Measurements from ENCODE around the gene TRPM3.

GRCh38 chr9:70490478-70490877 lies 630.9 kb downstream of the TRPM3 start:
- TF ChIP-seq CTCF (IDR thresholded peaks at IDR 0.05; ENCODE audit: control extremely low read depth in 1 of 3, insufficient read depth in 1 of 3, low read depth in 1 of 3, low read length in 3 of 3), result no peak
- TF ChIP-seq RNF2 (IDR thresholded peaks at IDR 0.05; ENCODE audit: borderline replicate concordance, low read depth, low read length, missing control alignments, poor library complexity, severe bottlenecking), result no peak
- no peak for TF ChIP-seq MAX (IDR thresholded peaks at IDR 0.05)

All from H1 (cell line).